ENCODE data around the gene TSTD1. TPM values are rescaled to one million over a fixed set of nuclear protein-coding genes. Genes with fewer than 3 reads are reported as not detected.
A peak's percentile ranks its signal among the peaks of the same experiment; 100 is the strongest.

The TSTD1 gene
- total and polyA plus RNA-seq, 10 of the 15 experiments (the other 5 are each of a cell fraction or from before 2014, with no cell fraction given), result 33.3 to 145 (median 89.4) TPM

DNA sequence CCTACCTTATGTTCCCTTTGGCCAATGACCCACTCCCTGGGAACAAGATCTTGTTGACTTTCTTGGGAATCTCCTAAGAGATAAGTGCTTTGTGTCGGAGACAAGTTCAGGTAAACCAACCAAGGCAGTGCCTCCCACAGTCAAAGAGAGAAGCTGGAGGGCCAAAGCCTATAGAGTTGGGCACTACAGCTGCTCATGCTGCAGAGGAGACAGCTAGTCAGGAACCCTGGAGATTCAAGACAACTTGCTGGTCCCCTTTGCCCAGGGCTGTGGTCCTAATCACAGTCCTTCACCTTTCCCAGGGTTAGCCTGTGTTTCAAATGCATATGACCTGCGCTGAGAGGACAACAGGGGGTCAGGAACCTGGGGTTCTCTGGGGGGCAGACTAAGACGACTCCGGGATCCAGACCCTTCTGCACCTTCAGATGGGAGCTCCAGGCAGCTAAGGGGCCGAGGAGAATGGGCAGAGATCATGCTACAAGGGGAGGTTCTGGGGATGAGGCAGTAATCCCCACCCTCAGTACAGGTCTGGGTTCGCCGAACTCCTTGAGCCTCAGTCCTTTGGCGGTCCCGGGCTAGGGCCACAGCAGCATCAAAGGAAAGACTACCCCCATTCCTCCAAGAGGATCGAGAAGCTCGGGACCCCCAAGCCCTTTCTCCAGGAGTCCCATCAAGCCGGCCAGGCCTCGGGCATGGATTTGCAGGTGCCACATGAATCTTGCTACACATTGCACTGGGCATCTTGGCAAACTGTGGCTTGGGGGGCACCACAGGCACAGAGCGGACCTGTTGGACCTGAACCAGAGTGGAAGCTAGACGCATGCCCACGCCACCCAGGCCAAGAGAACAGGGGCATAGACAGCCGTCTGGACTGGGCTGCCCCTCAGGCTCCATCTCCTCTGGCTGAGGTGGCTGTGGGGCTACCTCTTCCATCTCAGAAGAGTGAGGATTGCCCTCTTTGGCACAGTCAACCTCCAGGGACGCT is 9.0 kb upstream of the TSTD1 start (continued):
- TF ChIP-seq, protein P1, sequence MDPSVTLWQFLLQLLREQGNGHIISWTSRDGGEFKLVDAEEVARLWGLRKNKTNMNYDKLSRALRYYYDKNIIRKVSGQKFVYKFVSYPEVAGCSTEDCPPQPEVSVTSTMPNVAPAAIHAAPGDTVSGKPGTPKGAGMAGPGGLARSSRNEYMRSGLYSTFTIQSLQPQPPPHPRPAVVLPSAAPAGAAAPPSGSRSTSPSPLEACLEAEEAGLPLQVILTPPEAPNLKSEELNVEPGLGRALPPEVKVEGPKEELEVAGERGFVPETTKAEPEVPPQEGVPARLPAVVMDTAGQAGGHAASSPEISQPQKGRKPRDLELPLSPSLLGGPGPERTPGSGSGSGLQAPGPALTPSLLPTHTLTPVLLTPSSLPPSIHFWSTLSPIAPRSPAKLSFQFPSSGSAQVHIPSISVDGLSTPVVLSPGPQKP (IDR thresholded peaks at IDR 0.05; ENCODE audit: low read depth, low read length), result no peak
- TF ChIP-seq NR2C1 (IDR thresholded peaks at IDR 0.05), result no peak
- TF ChIP-seq NR2C2 (IDR thresholded peaks at IDR 0.05; ENCODE audit: borderline replicate concordance, control insufficient read depth, insufficient read length, low read depth), result no peak
- no peak for TF ChIP-seq CHD2 (IDR thresholded peaks at IDR 0.05; ENCODE audit: borderline replicate concordance, low read depth, low read length)
- no peak for TF ChIP-seq EED (IDR thresholded peaks at IDR 0.05; ENCODE audit: low read depth)
- no peak for TF ChIP-seq CREB1 (IDR thresholded peaks at IDR 0.05; ENCODE audit: low read depth)

DNA sequence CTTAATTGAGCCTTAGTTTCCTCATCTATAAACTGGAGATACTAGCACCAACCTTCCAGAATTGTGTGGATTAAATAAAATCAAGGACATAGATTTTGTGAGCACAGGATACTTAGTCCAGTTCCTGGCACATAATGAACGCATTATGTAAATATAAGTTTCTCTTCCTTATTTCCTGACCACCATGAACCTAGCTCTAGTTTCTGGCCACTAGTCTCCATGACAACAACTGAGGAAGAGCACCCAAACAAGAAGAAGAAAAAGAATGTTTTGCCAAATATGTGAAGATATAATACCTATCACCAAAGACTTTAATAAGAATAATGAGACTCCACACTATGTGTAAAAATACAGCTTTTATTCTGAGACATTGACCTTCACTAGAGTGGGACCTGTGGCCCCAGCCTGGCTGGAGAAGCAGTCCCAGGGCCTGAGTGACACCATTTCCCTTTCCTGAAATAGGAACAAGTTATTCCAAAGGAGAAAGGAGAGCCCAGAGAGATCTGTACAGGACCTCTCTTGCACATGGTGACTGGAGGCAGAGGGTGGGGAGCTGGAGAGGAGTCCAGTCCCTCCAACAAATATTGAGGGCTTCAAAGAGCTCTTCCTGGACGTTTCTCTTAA is 8.0 kb upstream of the TSTD1 start:
- peak overlapping the region; percentile 90 for H3K4me3 ChIP-seq
- 0% methylated on average over 2 of the region's 2 CpGs for WGBS (ENCODE audit: insufficient coverage, insufficient replicate concordance, low lambda C conversion rate, missing lambda C conversion rate)
- intact Hi-C loops (cut with micrococcal nuclease; ENCODE audit: unreplicated experiment) (loop anchor here (1.0 to 5.0 kb wide), 4 partner anchors 22 to 71 kb away; partner anchors contain the start of genes NIT1 and PFDN2), in situ Hi-C loops (cut with MboI) (no loop called here)
- CTCF ChIA-PET, result interaction anchor here (0.6 to 11.1 kb wide), 20 partner anchors 8 to 239 kb away, joined by 3 to 181 read pairs (median 6); partner anchors contain the start of genes ARHGAP30, F11R, KLHDC9 and PPOX
- H3K4me2 ChIP-seq (ENCODE audit: control insufficient read depth, insufficient read depth), result peak overlapping the region; percentile 91
- H3K27ac ChIP-seq (ENCODE audit: control insufficient read depth, insufficient read depth), result peak overlapping the region; percentile 100
- peak; percentile 69 for ATAC-seq
- peak overlapping the region; percentile 95 for H3K9ac ChIP-seq (ENCODE audit: control insufficient read depth, insufficient read depth, low read length)
- POLR2A ChIA-PET, result interaction anchor here (0.5 to 5.2 kb wide), 18 partner anchors 9 to 335 kb away, joined by 3 to 139 read pairs (median 4); partner anchors contain the start of genes ARHGAP30, DEDD, F11R and KLHDC9
- BruUV-seq (replicated peaks), result no TSS peak
- peaks cover 18 to 27% of the 10 kb centered on the region in 2 experiments for H3K36me3 ChIP-seq (ENCODE audit: control insufficient read depth in 2 of 2, insufficient read depth in 2 of 2, low read length in 1 of 2)
- RAD21 ChIA-PET (ENCODE audit: unreplicated experiment), result interaction anchor here (0.6 to 4.8 kb wide), 18 partner anchors 8 to 280 kb away, joined by 3 to 107 read pairs (median 4); partner anchors contain the start of genes ARHGAP30, DEDD, F11R and ITLN2
- SMC1A ChIA-PET (ENCODE audit: uncharacterized antibody, unreplicated experiment), result interaction anchor here (0.5 to 7.5 kb wide), 18 partner anchors 8 to 512 kb away, joined by 3 to 134 read pairs (median 6); partner anchors contain the start of genes ARHGAP30, DEDD, F11R and KLHDC9
- H3K9me3 ChIP-seq (replicated peaks; ENCODE audit: control insufficient read depth, insufficient read depth, low read length), result no peaks in the 10 kb centered on the region
- H3K27me3 ChIP-seq (replicated peaks in 1 of 2; ENCODE audit: control insufficient read depth in 2 of 2, insufficient read depth in 2 of 2, low read length in 1 of 2), result no peaks in the 10 kb centered on the region
- H3K4me1 ChIP-seq (ENCODE audit: control insufficient read depth, insufficient read depth, low read length), result peaks cover 15% of the 10 kb centered on the region
- peaks cover 22% of the 10 kb centered on the region for H3K79me2 ChIP-seq (ENCODE audit: control insufficient read depth, insufficient read depth, low read length)
- H4K20me1 ChIP-seq (ENCODE audit: control insufficient read depth, insufficient read depth), result no peaks in the 10 kb centered on the region
- peak; percentile 64 for DNase-seq (ENCODE audit: low read depth, low spot score)
- peak; percentile 75 for FAIRE-seq
- no peak overlapping the region for H2AFZ ChIP-seq (ENCODE audit: control insufficient read depth, low read depth, low read length)
- TF ChIP-seq EP300 (IDR thresholded peaks at IDR 0.05; ENCODE audit: borderline replicate concordance in 1 of 2, control insufficient read depth in 1 of 2, low read depth in 2 of 2, low read length in 2 of 2), result peak; percentile 67 to 86; a peak in 3 of 4 replicates
- TF ChIP-seq, protein P2, sequence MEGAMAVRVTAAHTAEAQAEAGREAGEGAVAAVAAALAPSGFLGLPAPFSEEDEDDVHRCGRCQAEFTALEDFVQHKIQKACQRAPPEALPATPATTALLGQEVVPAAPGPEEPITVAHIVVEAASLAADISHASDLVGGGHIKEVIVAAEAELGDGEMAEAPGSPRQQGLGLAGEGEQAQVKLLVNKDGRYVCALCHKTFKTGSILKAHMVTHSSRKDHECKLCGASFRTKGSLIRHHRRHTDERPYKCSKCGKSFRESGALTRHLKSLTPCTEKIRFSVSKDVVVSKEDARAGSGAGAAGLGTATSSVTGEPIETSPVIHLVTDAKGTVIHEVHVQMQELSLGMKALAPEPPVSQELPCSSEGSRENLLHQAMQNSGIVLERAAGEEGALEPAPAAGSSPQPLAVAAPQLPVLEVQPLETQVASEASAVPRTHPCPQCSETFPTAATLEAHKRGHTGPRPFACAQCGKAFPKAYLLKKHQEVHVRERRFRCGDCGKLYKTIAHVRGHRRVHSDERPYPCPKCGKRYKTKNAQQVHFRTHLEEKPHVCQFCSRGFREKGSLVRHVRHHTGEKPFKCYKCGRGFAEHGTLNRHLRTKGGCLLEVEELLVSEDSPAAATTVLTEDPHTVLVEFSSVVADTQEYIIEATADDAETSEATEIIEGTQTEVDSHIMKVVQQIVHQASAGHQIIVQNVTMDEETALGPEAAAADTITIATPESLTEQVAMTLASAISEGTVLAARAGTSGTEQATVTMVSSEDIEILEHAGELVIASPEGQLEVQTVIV (IDR thresholded peaks at IDR 0.05; ENCODE audit: borderline replicate concordance, partially characterized antibody), result no peak
- TF ChIP-seq, protein P3, sequence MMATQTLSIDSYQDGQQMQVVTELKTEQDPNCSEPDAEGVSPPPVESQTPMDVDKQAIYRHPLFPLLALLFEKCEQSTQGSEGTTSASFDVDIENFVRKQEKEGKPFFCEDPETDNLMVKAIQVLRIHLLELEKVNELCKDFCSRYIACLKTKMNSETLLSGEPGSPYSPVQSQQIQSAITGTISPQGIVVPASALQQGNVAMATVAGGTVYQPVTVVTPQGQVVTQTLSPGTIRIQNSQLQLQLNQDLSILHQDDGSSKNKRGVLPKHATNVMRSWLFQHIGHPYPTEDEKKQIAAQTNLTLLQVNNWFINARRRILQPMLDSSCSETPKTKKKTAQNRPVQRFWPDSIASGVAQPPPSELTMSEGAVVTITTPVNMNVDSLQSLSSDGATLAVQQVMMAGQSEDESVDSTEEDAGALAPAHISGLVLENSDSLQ (IDR thresholded peaks at IDR 0.05), result no peak
- TF ChIP-seq NR2F1 (conservative IDR thresholded peaks at IDR 0.05), result no peak
